GM12878 (cell line): ENCODE results near the gene ASB4.

Experiments used
- MAX ChIP-seq: IDR thresholded peaks from 2 replicates; pipeline ENCODE4 v1.6.1; 2012; ENCODE audit warnings: low read depth, low read length, improper control_type of control experiment
- SREBF1 ChIP-seq: IDR thresholded peaks from 2 replicates; pipeline ENCODE4 v1.6.1; 2012; ENCODE audit warnings: mild to moderate bottlenecking, low read length
- TF ChIP-seq, protein P1 (sequence below): IDR thresholded peaks from 2 replicates; pipeline ENCODE4 v1.6.1; 2012; ENCODE audit warnings: low read depth, low read length, improper control_type of control experiment
- TF ChIP-seq, protein P2 (sequence below): IDR thresholded peaks from 2 replicates; pipeline ENCODE4 v1.6.1; 2012; ENCODE audit warnings: mild to moderate bottlenecking, low read depth, low read length

DNA sequence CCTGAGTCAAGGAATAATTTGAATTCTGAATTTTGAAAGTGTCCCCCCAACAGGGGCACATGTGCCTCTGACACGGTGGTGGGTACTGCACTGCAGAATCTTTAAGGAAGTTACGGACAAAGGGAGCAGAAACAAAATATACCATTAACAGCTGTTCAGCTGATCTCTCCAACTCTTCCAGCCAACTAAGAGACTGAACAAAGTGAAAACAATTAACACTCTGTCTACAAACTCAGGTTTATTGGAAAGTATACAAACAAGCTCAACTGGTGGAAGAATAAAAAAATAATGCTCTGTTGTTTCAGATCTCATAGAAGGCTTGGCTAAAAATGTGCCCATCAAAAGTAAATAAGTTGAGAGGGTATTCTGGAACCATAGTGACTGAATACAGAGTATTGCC, 34.4 kb downstream of the ASB4 start:
- TF ChIP-seq MAX (no peak), SREBF1 (no peak)
- TF ChIP-seq, protein P1, sequence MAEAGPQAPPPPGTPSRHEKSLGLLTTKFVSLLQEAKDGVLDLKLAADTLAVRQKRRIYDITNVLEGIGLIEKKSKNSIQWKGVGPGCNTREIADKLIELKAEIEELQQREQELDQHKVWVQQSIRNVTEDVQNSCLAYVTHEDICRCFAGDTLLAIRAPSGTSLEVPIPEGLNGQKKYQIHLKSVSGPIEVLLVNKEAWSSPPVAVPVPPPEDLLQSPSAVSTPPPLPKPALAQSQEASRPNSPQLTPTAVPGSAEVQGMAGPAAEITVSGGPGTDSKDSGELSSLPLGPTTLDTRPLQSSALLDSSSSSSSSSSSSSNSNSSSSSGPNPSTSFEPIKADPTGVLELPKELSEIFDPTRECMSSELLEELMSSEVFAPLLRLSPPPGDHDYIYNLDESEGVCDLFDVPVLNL, result no peak
- TF ChIP-seq, protein P2, sequence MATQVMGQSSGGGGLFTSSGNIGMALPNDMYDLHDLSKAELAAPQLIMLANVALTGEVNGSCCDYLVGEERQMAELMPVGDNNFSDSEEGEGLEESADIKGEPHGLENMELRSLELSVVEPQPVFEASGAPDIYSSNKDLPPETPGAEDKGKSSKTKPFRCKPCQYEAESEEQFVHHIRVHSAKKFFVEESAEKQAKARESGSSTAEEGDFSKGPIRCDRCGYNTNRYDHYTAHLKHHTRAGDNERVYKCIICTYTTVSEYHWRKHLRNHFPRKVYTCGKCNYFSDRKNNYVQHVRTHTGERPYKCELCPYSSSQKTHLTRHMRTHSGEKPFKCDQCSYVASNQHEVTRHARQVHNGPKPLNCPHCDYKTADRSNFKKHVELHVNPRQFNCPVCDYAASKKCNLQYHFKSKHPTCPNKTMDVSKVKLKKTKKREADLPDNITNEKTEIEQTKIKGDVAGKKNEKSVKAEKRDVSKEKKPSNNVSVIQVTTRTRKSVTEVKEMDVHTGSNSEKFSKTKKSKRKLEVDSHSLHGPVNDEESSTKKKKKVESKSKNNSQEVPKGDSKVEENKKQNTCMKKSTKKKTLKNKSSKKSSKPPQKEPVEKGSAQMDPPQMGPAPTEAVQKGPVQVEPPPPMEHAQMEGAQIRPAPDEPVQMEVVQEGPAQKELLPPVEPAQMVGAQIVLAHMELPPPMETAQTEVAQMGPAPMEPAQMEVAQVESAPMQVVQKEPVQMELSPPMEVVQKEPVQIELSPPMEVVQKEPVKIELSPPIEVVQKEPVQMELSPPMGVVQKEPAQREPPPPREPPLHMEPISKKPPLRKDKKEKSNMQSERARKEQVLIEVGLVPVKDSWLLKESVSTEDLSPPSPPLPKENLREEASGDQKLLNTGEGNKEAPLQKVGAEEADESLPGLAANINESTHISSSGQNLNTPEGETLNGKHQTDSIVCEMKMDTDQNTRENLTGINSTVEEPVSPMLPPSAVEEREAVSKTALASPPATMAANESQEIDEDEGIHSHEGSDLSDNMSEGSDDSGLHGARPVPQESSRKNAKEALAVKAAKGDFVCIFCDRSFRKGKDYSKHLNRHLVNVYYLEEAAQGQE, result no peak
